GM21825 (cell line): Measurements from ENCODE around the gene BRINP1.
"Not testable (repeated sequence)": the region's sequence is repeated elsewhere in the genome, so short reads cannot be mapped to it uniquely, and the experiment has no call there.

ENCODE experiments used
- ATAC-seq: cut with Tn5 transposase; IDR thresholded peaks from one replicate; pipeline ENCODE4 v1.9.1; 2021; ENCODE audit warnings: mild to moderate bottlenecking, moderate library complexity; ENCODE audit not compliant: unreplicated experiment

The BRINP1 gene

DNA sequence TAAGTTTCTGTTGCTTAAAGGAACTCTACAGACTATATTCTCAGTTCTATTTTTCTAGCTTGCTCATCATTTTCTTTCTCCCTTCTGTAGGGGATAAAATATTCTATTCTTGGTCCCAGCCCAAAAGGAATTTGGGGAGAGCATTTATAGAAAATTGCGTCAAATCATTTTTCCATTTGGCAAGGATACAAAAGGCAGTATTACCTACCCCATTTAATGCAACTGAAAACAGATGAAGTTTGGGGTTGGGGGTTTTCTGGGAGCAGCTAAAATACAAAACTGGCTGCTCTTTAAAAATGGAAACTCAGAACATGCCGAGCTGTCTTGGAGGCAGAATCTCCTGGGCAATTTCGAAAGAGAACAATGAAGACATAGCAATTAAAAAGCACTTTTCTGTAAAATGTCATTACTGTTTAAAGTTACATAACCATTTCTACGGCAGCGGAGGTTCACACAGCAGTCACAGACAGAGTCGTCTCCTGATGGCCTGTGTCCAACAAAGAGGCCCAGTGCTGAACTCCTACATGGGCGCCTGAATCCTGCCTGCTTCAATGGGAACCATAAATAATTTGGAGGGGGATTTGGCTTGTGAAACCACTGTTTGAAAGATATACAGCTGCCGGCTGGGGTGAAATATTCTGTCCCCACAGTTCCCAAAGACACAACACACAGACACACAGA lies 152.4 kb downstream of the BRINP1 start:
- ATAC-seq = no peak

GRCh38 chr9:119215651-119216050 lies 153.6 kb downstream of the BRINP1 start:
- no peak for ATAC-seq

- ATAC-seq = no peak
Observed at GRCh38 chr9:119213471-119213870, 155.8 kb downstream of the BRINP1 start.

- ATAC-seq = no peak
Observed at GRCh38 chr9:119197893-119198607, 171.2 kb downstream of the BRINP1 start.

DNA sequence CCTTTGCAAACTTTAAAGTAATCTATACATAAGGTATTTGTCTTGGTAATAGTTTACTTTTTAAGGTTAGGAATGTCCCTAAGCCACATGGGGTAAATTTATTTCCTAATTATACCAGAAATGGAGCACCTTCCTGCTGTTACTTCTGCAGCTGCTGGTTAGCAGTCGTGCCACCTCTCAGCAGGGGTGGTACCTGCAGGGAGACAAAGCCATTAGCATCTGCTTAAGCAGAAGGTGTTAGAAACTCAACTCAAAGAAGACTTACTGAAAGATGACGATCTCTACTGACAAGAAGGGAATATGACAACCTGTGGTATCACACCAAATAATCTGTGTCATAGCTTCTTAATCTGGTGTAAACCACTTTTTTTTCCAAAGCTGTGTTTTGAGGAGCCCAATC lies 173.7 kb downstream of the BRINP1 start:
- no peak for ATAC-seq

- no peak for ATAC-seq
Observed at GRCh38 chr9:119185298-119185697, 183.9 kb downstream of the BRINP1 start.

DNA sequence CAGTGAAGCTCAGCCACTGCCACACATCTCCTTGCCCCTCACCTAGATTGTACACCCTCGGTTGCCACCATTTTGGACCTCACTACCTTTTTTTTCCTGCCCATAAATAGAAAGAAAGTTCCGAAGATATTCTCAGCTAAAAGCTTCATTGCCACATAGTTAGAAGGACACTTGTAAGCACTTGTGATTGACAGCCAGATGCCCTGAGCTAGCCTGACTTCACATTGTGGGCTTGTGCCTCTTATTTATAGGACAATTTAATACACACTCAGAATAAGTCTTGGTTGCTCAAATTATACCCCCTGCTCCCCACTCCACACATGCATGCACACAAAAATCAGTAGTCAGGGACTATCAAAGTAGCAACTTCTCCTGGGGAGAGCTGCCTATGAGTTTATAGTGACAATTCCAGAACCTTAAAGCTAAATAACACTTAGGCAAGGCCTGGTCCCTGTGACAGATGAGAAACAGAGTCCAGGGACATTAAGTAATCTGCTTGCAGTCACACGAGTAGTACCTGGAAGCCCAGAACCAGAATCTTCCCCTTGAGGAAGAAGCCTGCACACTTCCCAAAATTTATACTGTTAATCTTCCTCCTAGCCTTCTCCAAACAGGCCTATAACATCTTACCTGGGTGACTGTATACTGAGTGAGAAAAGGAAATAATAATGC lies 184.8 kb downstream of the BRINP1 start:
- no peak for ATAC-seq

- ATAC-seq = no peak
Observed at GRCh38 chr9:119181561-119181960, 187.7 kb downstream of the BRINP1 start.

- ATAC-seq = no peak
Observed at GRCh38 chr9:119180897-119181296, 188.3 kb downstream of the BRINP1 start.

- ATAC-seq = no peak
Observed at GRCh38 chr9:119179701-119180100, 189.5 kb downstream of the BRINP1 start.

GRCh38 chr9:119177196-119177595 lies 192.0 kb downstream of the BRINP1 start:
- ATAC-seq = no peak

- ATAC-seq = no peak
Observed at GRCh38 chr9:119175581-119175980, 193.7 kb downstream of the BRINP1 start.

GRCh38 chr9:119169222-119169621 lies 200.0 kb downstream of the BRINP1 start:
- not testable (repeated sequence) for ATAC-seq

GRCh38 chr9:119167876-119168275 lies 201.4 kb downstream of the BRINP1 start:
- no peak for ATAC-seq

DNA sequence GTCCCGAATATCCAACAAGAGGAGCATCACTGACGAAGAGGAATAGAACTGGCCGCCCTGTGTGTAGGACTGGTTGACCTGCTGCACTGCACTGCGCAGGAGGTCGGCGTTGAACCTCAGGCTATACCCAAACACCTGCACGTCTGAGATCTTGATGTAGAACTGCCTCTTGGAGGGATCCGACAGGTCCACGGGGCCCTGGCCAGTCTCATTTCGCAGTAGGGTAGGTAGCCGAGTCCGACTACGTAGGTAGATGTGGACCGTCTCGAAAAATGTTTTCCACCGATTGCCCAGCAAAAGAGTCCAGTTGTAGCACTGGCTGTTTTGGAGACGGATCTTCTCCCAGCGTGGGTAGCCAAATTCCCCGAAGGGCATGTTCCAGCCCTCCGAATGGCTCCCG lies 202.0 kb downstream of the BRINP1 start:
- no peak for ATAC-seq

DNA sequence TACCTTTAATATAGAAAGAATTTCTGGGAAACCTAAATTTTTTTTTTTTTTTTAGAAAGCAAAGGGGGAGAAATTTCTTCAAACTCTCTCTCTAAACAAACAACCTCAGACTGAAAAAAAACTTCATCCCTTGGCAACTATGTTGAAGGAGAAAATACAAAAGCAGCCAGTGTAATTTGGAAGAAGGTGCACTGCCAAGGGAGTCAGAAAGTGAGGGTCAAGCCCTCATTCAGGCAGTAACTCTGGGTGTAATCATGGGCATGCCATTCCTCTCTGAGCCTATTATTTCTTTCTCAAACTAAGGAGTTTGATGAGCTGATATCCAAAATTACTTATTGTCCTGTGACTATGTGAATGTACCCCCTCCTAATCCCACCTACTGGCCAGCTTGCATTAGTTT lies 203.1 kb downstream of the BRINP1 start:
- ATAC-seq = no peak

DNA sequence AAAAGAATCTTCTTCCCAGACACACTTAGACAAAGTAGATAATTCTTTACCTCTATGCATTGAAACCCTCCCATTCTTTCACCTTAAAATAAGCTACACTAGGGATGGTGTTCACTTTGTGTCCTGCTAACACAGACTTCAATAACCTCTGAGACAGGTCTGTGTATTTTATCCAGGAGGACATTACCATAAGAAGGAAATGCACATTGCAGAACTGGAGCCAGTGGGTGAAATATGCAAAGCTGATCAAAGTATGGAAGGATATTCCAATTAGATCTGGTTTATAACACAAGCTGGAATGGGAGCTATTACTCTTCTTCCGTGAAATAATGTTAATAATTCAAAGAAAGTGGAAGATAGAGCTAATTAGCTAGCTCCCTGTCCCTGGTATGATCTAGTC lies 204.1 kb downstream of the BRINP1 start:
- no peak for ATAC-seq

DNA sequence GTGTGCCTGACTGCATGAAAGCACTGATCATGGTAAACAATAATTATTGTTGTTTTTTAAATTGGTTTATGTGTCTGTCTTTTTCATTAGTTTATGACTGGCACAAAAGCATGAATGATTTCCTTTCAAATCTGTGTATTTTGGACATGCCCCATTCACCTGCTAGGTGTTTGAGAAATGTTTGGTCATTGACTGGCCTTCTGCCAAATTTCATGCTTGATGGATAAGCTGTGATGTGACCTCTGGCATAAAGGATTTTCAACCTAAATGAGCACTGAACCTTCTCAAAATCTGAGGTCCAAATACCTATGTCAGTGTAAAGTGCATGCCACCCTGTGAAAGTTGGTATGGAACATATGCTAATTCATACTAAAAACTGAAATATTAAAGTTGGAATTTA lies 204.5 kb downstream of the BRINP1 start:
- no peak for ATAC-seq

GRCh38 chr9:119160551-119160950 lies 208.7 kb downstream of the BRINP1 start:
- no peak for ATAC-seq

GRCh38 chr9:119159386-119159785 lies 209.8 kb downstream of the BRINP1 start:
- no peak for ATAC-seq

DNA sequence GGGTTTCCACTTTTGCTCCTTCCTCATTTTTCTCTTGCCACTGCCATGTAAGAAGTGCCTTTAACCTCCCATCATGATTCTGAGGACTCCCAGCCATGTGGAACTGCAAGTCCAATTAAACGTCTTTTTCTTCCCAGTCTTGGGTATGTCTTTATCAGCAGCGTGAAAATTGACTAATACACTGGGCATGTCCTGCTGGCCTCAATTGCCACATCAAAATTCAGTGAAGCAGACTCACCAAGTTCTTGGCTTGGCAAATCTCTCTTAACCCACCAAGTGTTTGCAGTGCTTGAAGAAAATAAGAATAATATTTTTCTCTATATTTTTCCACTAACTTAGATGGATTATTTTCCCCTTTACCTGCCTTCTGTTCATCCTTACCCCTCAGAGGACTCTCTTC lies 212.0 kb downstream of the BRINP1 start:
- ATAC-seq = no peak

DNA sequence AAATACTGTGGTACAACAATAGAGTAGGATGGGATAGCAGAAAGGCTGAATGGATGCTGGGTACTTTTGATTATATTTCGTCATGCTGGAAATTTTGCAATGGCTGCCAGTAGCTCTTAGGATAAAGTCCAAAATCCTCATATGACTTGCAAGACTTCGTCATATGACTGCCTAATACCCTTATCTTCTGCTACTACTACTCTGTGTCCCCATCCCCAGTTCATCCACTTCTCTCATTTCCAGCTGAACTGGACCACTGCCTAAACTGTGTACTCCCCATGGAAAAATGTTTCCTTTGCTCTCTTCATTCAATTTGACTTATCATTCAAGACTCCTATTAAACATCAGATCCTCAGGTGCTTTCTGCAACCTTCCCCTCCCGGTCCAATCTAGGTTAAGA lies 212.9 kb downstream of the BRINP1 start:
- ATAC-seq = no peak
